GM18868 (cell line): ENCODE results near the gene FBXW11.
"Not testable (repeated sequence)": the region's sequence is repeated elsewhere in the genome, so short reads cannot be mapped to it uniquely, and the experiment has no call there.

Source experiments
- ATAC-seq: cut with Tn5 transposase; IDR thresholded peaks from one replicate; pipeline ENCODE4 v1.9.1; 2021; ENCODE audit warnings: mild to moderate bottlenecking, moderate library complexity; ENCODE audit not compliant: unreplicated experiment

Gene FBXW11

GRCh38 chr5:171956314-171956713 lies 50.1 kb downstream of the FBXW11 start:
- ATAC-seq = no peak

GRCh38 chr5:171955761-171956160 lies 50.7 kb downstream of the FBXW11 start:
- ATAC-seq = no peak

GRCh38 chr5:171954721-171955120 lies 51.7 kb downstream of the FBXW11 start:
- ATAC-seq = no peak

- no peak for ATAC-seq
Measured at GRCh38 chr5:171953860-171954701, 52.4 kb downstream of the FBXW11 start.

GRCh38 chr5:171952021-171952420 lies 54.4 kb downstream of the FBXW11 start:
- no peak for ATAC-seq

- ATAC-seq = no peak
Measured at GRCh38 chr5:171951218-171951617, 55.2 kb downstream of the FBXW11 start.

GRCh38 chr5:171946000-171946781 lies 60.2 kb downstream of the FBXW11 start:
- no peak for ATAC-seq

GRCh38 chr5:171945476-171945875 lies 61.0 kb downstream of the FBXW11 start:
- no peak for ATAC-seq

- ATAC-seq = no peak
Measured at GRCh38 chr5:171945066-171945465, 61.4 kb downstream of the FBXW11 start.

GRCh38 chr5:171942112-171942516 lies 64.3 kb downstream of the FBXW11 start:
- ATAC-seq = peak; percentile 62

GRCh38 chr5:171941675-171942074 lies 64.8 kb downstream of the FBXW11 start:
- not testable (repeated sequence) for ATAC-seq

GRCh38 chr5:171941275-171941674 lies 65.2 kb downstream of the FBXW11 start:
- peak; percentile 58 for ATAC-seq

- no peak for ATAC-seq
Measured at GRCh38 chr5:171939951-171940350, 66.5 kb downstream of the FBXW11 start.

- no peak for ATAC-seq
Measured at GRCh38 chr5:171938358-171938757, 68.1 kb downstream of the FBXW11 start.

- no peak for ATAC-seq
Measured at GRCh38 chr5:171937351-171937750, 69.1 kb downstream of the FBXW11 start.

GRCh38 chr5:171934586-171934985 lies 71.9 kb downstream of the FBXW11 start:
- ATAC-seq = no peak

- ATAC-seq = peak; percentile 55
Measured at GRCh38 chr5:171931163-171931562, 75.3 kb downstream of the FBXW11 start.

GRCh38 chr5:171927345-171927941 lies 79.0 kb downstream of the FBXW11 start:
- no peak for ATAC-seq

- peak; percentile 88 for ATAC-seq
Measured at GRCh38 chr5:171926311-171926710, 80.1 kb downstream of the FBXW11 start.

GRCh38 chr5:171924493-171925122 lies 81.8 kb downstream of the FBXW11 start:
- ATAC-seq = no peak

GRCh38 chr5:171920765-171921391 lies 85.6 kb downstream of the FBXW11 start:
- no peak for ATAC-seq
